DOHH2 (cell line): ENCODE results near the gene CALN1.

ENCODE experiments used
- EZH2phosphoT487 ChIP-seq: fragments of 200-600 bp; sonication (generic); IDR thresholded peaks from 2 replicates; pipeline ENCODE4 v1.6.1; 2017; ENCODE audit warnings: borderline replicate concordance, mild to moderate bottlenecking, antibody characterized with exemption, low read length, moderate library complexity, mixed read lengths
- TF ChIP-seq, protein P1 (sequence below): fragments of 200-600 bp; sonication (generic); IDR thresholded peaks from one replicate; pipeline ENCODE4 v1.5.1; 2014; ENCODE audit warnings: antibody characterized with exemption, mild to moderate bottlenecking, low read depth, low read length; ENCODE audit not compliant: poor library complexity, severe bottlenecking

DNA sequence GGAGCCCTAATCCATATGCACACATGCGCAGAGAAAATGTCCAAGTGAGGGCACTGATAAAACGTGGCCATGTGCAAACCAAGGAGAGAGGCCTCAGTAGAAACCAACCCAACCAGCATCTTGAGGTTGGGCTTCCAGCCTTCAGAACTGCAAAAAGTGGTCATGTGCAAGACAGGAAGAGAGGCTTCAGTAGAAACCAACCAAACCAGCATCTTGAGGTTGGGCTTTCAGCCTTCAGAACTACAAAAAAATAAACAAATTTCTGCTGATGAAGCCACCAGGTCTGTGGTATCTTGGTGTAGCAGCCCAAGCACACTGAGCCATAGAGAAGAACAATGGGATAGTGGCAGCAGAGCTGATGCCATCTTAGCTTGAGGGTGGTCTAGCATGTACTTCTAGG lies 371.5 kb downstream of the CALN1 start:
- TF ChIP-seq EZH2phosphoT487: no peak
- TF ChIP-seq, protein P1, sequence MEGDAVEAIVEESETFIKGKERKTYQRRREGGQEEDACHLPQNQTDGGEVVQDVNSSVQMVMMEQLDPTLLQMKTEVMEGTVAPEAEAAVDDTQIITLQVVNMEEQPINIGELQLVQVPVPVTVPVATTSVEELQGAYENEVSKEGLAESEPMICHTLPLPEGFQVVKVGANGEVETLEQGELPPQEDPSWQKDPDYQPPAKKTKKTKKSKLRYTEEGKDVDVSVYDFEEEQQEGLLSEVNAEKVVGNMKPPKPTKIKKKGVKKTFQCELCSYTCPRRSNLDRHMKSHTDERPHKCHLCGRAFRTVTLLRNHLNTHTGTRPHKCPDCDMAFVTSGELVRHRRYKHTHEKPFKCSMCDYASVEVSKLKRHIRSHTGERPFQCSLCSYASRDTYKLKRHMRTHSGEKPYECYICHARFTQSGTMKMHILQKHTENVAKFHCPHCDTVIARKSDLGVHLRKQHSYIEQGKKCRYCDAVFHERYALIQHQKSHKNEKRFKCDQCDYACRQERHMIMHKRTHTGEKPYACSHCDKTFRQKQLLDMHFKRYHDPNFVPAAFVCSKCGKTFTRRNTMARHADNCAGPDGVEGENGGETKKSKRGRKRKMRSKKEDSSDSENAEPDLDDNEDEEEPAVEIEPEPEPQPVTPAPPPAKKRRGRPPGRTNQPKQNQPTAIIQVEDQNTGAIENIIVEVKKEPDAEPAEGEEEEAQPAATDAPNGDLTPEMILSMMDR: no peak
